Measurements from ENCODE around the gene KLK13. TPM values are rescaled to one million over a fixed set of nuclear protein-coding genes. Genes with fewer than 3 reads are reported as not detected.

Gene KLK13
- total and polyA plus RNA-seq, 2 of the 8 experiments (the other 6 are each of a cell fraction or from before 2014, with no cell fraction given), result 4.2 to 4.5 TPM

DNA sequence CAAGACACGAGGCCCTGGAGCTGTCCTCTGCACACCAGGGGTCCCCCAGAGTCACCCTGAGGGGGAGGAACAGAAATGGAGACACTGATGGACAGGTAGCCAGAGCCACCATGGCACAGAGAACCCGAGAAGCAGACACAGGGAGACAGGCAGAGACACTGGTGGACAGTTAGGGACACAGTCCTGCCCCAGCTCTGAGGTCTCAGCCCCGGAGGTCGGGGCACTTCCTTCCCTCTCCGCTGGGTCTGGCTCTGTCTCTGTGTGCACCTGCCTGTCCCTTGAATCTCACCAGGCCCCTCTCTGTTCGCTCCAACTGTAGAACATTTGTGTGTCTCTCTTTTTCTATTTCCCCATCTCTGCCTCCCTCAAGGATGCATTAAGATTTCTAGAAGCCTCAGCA lies 13.2 kb upstream of the KLK13 start:
- H3K23ac ChIP-seq (ENCODE audit: insufficient read length), result no peak overlapping the region
- H2BK12ac ChIP-seq (ENCODE audit: low read depth, low read length), result no peak overlapping the region
- no peak overlapping the region for H4K5ac ChIP-seq (ENCODE audit: insufficient read length, low read depth, low read length)
- no peak overlapping the region for H2BK5ac ChIP-seq (ENCODE audit: low read depth, low read length)
- no peak for FAIRE-seq
- no peak overlapping the region for H2BK20ac ChIP-seq (ENCODE audit: low read length)
- H3K9ac ChIP-seq (replicated peaks in 1 of 4; ENCODE audit: extremely low read depth in 1 of 4, low read depth in 3 of 4, low read length in 3 of 4), result no peak overlapping the region
- H3K27me3 ChIP-seq (replicated peaks in 1 of 4; ENCODE audit: control insufficient read depth in 3 of 4, extremely low read depth in 1 of 4, insufficient read depth in 3 of 4, low read length in 3 of 4), result no peaks in the 10 kb centered on the region
- H2AFZ ChIP-seq (ENCODE audit: low read length), result no peak overlapping the region
- CTCF ChIA-PET (ENCODE audit: partially characterized antibody), result interaction anchor here (0.8 kb wide), 1 partner anchor 57 kb away, joined by 3 read pairs; no protein-coding TSS in a partner anchor
- H3K4me3 ChIP-seq (ENCODE audit: extremely low read depth in 1 of 4, insufficient read depth in 2 of 4, low read depth in 3 of 4, low read length in 4 of 4), result no peak overlapping the region
- H3K27ac ChIP-seq (ENCODE audit: low read depth, low read length), result no peak overlapping the region
- H3K56ac ChIP-seq (replicated peaks; ENCODE audit: insufficient read length, low read depth, low read length), result no peak overlapping the region
- no peak overlapping the region for H3K4ac ChIP-seq (replicated peaks; ENCODE audit: insufficient read length, low read depth, low read length)
- no peaks in the 10 kb centered on the region for H3K23me2 ChIP-seq (ENCODE audit: low read depth, low read length)
- WGBS, 2 experiments (ENCODE audit: extremely low coverage in 1 of 2, insufficient coverage in 1 of 2, insufficient read length in 1 of 2, insufficient replicate concordance in 2 of 2, low coverage in 1 of 2, low lambda C conversion rate in 2 of 2, missing lambda C conversion rate in 1 of 2), result 87% methylated on average over 6 of the region's 6 CpGs; no CpG with 5 or more reads in 1 of the 2 experiments
- no peak overlapping the region for H3K18ac ChIP-seq (ENCODE audit: extremely low read depth, low read length)
- no peak overlapping the region for H2BK120ac ChIP-seq (replicated peaks; ENCODE audit: low read depth, low read length)
- H4K8ac ChIP-seq (ENCODE audit: extremely low read depth, insufficient read depth, low read length), result no peak overlapping the region
- H3K79me2 ChIP-seq (ENCODE audit: control insufficient read depth in 1 of 2, insufficient read depth in 2 of 2, low read length in 2 of 2), result no peaks in the 10 kb centered on the region
- no peak overlapping the region for H2BK15ac ChIP-seq (ENCODE audit: low read length)
- H4K20me1 ChIP-seq (replicated peaks in 1 of 2; ENCODE audit: control insufficient read depth in 1 of 2, insufficient read depth in 2 of 2, low read length in 2 of 2), result no peaks in the 10 kb centered on the region
- H3K4me1 ChIP-seq (replicated peaks in 1 of 4; ENCODE audit: control insufficient read depth in 3 of 4, insufficient read depth in 4 of 4, low read length in 3 of 4), result peaks cover 2 to 5% (median 3%) of the 10 kb centered on the region in 4 experiments; a peak in 4 of 7 replicates
- POLR2A ChIA-PET (ENCODE audit: partially characterized antibody), result no interaction called here
- H3K14ac ChIP-seq (ENCODE audit: insufficient read length), result no peak overlapping the region
- H3K79me1 ChIP-seq (ENCODE audit: low read depth, low read length), result no peaks in the 10 kb centered on the region
- no peak for DNase-seq (ENCODE audit: low read depth in 1 of 2, low spot score in 2 of 2)
- H3K9me3 ChIP-seq (ENCODE audit: insufficient read depth in 2 of 2, low read depth in 1 of 2, low read length in 1 of 2), result peaks cover 0 to 3% of the 10 kb centered on the region in 2 experiments; a peak in 1 of 4 replicates
- H3K36me3 ChIP-seq (ENCODE audit: control insufficient read depth in 2 of 4, insufficient read depth in 4 of 4, low read length in 3 of 4), result no peaks in the 10 kb centered on the region
- no peak for TF ChIP-seq POLR2A (IDR thresholded peaks at IDR 0.05; ENCODE audit: control extremely low read depth in 1 of 2, low read depth in 2 of 2, low read length in 2 of 2)
- no peak for TF ChIP-seq TEAD4 (IDR thresholded peaks at IDR 0.05; ENCODE audit: low read depth, low read length)
- H3K4me2 ChIP-seq (ENCODE audit: insufficient read depth in 1 of 2, low read depth in 2 of 2, low read length in 2 of 2), result no peak overlapping the region
- H4K91ac ChIP-seq (replicated peaks; ENCODE audit: insufficient read length, low read length), result no peak overlapping the region
- H2AK5ac ChIP-seq (ENCODE audit: low read depth, low read length), result no peak overlapping the region
